NOMO-1 treated with DMSO at 0.1 percent for 48 hours (cell line): ENCODE data around the gene ZNF521.

Experiments
- DNase-seq: peaks from one replicate; lab custom pipeline; 2025; ENCODE audit not compliant: unreplicated experiment; lab: John Stamatoyannopoulos, UW

ZNF521 gene

DNA sequence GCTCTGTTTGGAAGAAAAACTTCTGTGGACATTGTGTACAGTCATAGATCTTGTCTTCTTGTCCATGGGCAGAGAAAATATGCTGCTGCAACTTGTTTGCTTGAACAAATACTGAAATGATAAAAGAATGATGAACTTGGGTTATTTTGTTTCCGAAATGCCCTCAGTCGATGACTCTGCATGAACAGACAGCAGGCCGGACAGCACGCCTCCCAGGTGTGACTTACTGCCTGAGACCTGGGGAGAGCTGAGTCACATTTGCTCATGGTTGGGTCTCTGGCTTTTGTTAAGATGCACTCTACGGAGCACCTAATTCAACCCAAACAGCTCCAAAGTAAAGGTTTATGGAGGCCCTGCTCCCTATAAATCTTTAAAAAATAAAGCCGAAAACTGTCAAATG is 262.5 kb downstream of the ZNF521 start:
- no peak for DNase-seq

- no peak for DNase-seq
Measured at GRCh38 chr18:25086876-25087275, 265.1 kb downstream of the ZNF521 start.

GRCh38 chr18:25081001-25081400 is 271.0 kb downstream of the ZNF521 start:
- DNase-seq, result no peak

DNA sequence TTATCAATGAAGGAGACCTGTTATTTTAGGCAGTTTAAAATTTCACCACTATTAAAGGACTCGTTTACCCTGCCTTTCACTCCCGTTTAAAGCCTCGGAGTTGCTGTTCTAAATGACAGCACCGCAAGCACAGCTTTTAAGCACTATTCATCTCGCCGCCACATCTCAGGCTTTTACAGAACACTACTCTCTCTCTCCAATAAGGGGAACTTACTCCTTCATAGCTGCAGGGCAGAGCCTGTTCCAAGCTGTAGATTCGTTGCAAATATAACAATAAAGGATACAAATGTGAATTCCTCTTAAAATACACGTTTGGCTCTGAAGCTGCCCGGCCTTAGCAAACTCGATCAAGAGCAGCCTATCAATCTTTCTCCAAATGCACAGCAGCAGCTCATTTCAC is 271.8 kb downstream of the ZNF521 start:
- no peak for DNase-seq

- no peak for DNase-seq
Measured at GRCh38 chr18:25077944-25078723, 273.8 kb downstream of the ZNF521 start.

- DNase-seq, result no peak
Measured at GRCh38 chr18:25077038-25077943, 274.7 kb downstream of the ZNF521 start.

DNA sequence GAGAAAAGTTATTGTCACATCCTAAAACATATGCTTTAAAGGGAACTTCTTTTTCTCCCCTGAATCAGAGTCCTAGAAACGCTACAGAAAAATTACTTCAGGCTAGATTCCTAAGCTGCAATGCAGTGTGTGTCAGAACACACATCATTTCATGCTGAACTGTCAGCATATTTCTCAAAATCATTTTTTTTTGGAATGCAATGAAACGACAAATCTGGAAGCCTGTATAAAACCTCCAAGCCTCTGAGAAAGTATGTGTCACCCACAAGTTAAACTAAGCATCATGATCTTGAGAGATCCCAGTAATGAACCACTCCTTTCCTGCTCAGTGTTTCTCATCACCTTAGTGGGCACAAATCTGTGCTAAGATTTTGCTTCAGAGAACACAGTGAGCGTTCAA is 276.2 kb downstream of the ZNF521 start:
- DNase-seq, result no peak

- DNase-seq, result no peak
Measured at GRCh38 chr18:25075331-25075730, 276.6 kb downstream of the ZNF521 start.

DNA sequence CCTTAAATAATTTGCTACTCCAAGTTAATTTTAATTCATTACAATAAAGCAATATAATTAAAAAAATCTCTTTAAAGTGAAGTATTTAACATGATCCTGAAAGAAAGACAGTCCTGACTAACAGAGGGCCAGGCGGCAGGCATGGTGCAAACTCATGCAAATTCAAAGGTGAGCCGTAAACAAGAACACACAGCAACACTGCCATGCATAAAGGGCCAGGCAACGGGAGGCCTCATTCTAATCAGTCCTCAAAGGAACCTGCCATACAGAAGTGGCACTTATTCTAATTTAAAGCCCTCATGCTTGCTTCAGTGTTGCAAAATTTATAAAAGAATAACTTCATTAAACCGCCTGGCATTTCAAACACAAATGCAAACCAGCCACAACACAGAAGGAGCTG is 277.0 kb downstream of the ZNF521 start:
- DNase-seq, result no peak

DNA sequence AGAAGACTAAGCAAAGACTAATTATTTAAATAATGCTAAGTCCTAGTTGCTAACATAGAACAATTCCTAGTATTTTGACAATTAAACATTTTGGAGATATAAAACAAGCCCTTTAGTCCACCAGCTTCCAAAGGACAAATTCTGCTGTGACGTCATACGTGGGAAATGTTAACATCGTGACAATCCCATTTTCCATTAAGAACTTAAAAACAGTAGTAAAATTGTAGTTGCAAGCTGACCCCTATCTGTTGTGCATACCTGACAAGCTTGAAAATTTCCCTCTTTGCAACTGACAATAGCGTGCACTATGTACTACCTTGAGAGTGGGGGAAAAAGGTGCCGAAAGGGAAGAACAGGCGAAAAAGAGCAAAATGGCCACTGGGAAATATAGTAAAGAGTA is 279.8 kb downstream of the ZNF521 start:
- no peak for DNase-seq

GRCh38 chr18:25067275-25068025 is 284.5 kb downstream of the ZNF521 start:
- DNase-seq, result no peak

DNA sequence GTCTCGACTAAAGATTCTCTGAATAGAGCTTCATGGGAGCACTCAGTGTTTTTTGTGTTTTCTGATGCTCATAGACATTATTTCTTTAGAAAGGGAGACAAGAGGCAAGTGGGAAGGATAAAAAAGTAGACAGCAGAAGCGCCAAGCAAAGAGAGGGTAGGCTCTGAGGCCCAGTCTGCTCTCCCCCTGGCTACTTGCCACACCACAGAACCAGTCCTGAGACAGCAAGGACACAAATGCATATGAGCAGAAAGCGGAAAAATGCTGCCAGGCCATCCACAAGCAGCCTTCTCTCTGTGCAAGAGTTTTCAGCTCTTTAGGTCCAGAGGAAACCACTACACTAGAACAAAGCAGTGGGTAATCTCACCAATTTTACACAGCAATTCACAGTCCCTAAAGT is 285.4 kb downstream of the ZNF521 start:
- no peak for DNase-seq

GRCh38 chr18:25062720-25063119 is 289.2 kb downstream of the ZNF521 start:
- no peak for DNase-seq

DNA sequence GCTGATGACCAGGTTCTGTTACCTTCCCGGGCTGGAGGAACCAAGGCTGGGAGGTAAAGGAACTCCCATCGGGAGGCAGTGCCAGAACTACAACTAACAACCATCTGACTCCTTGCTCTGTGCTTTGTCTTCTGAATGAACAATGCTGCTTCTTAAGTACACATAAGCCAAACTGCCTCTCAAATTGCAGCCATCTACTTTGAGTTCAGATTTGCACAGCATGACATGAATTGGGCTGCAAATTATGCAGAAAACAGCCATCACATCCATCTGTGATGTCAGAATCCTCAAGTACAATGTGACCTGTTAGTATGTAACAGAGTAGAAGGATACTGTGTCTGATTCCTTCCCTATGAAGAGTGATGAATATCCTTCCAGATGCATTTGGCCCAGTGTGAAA is 290.6 kb downstream of the ZNF521 start:
- no peak for DNase-seq

- DNase-seq, result no peak
Measured at GRCh38 chr18:25058521-25058920, 293.4 kb downstream of the ZNF521 start.

GRCh38 chr18:25057491-25058050 is 294.4 kb downstream of the ZNF521 start:
- no peak for DNase-seq

GRCh38 chr18:25056429-25056828 is 295.5 kb downstream of the ZNF521 start:
- no peak for DNase-seq

DNA sequence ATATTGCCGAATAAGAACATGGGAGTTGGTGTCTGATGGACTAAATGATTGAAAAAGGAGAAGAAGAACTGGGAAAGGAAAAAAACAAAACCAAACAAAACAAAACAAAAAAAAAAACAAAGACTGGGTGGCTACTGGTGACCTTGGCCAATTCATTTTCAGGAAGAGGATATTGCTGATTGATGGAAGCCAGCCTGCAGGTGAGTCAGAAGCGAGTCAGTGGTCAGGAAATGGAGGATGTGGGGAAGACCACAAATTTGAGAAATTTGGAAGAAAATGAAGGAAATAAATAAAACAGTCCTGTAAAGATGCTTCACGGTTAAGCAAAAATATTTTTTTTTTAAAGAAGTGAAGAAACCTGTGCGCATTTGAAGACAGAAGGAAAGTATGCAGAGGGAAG is 296.9 kb downstream of the ZNF521 start:
- peak; percentile 59 for DNase-seq

- no peak for DNase-seq
Measured at GRCh38 chr18:25053466-25053865, 298.5 kb downstream of the ZNF521 start.

GRCh38 chr18:25052511-25052921 is 299.4 kb downstream of the ZNF521 start:
- no peak for DNase-seq

- DNase-seq, result no peak
Measured at GRCh38 chr18:25050605-25051004, 301.4 kb downstream of the ZNF521 start.
